GM19395 (cell line): ENCODE measurements around the gene SLC25A21.
A peak's percentile ranks its signal among the peaks of the same experiment; 100 is the strongest.

Experiments
- ATAC-seq: cut with Tn5 transposase; IDR thresholded peaks from one replicate; pipeline ENCODE4 v1.9.1; 2021; ENCODE audit warnings: mild to moderate bottlenecking, moderate library complexity; ENCODE audit not compliant: unreplicated experiment

Gene SLC25A21

DNA sequence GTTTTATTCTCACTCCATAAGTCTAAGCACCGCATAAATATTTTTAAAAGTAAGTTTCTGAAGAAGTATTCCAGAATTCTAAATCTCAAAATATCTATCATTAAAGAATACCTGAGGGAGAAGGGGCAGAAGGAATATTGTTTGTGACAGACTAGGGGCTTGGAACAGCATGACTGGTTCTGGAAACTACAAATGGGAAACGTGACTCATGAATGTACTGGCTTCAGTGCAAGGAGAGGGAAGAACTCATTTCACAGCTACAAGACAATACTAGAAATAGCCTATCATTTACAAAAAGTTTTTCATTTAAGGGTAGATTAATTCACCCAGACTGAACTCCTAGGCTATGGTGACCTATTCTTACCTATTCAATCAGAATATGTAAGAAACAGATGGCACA, 121.3 kb downstream of the SLC25A21 start:
- ATAC-seq, result no peak

DNA sequence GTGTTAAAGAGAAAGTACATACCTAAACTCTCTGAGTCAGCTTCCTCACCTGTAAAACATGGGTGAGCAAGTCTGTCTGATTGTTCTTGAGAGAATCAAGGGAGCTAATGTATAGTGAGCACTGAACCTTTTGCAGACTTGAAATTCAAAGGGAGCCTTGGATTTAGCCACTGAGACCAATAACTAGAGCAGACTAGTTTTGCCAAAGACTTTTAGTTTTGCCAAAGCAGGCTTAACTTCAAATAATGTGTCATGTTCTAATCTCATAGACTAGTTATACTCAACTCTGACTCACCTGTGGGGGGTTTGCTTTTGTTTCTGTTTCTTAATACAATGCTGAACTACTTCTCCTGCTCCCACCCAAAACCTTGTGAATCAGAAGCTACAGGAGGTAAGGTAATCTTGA, 123.7 kb downstream of the SLC25A21 start:
- ATAC-seq, result no peak

DNA sequence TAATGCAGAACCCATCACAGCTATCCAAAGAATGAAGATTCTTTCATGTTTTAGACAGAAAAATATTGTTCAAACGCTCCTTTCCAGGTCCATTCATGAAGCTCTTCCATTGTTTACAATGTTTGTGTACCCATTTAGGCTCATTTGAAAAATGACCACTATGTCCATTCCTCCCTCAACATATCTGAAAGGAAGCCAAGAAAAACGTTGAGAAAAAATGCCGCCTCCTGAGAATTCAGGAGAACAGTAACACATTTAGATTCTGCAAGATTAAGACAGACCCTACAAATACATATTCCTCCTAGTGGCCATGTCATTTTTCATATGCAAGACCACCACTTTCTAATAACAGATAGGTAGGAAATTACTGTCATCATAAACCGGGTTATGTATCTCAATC, 124.4 kb downstream of the SLC25A21 start:
- ATAC-seq, result no peak

DNA sequence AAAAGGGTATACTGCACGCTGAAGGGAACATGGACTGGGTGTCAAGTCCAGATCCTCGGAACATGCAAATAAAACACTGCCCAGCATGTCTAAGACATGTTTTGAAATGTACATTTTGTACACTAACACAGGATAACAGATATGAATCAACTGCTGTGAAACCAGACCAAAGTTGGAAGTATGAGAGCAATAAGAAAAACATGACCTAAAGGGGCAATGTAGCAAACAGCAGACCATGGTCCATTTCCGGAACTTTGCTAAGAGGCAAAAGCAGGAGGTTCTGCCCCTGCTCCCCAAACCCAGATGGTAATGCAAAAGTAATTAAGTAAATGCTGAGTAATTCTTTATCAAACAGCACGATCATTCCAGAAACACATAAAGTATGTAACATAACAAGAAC, 125.2 kb downstream of the SLC25A21 start:
- no peak for ATAC-seq

DNA sequence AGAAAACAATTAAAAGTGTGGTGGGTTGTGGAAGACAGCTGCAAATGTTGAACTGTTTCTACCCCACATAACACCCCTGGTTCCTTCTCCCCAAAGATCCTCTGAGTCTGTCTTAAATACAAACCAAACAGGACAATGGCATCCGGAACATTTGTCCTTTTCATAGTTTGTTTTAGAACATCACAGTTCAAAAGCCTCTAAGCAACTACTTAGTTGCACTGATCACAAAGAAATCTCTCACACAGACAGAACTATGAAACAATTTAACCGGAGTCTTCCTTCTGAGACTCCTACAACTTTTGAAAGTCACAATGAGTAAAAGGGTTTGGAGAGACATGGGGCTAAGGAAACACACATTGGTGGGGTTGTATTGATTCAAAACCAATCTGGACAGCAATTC, 125.6 kb downstream of the SLC25A21 start:
- no peak for ATAC-seq

DNA sequence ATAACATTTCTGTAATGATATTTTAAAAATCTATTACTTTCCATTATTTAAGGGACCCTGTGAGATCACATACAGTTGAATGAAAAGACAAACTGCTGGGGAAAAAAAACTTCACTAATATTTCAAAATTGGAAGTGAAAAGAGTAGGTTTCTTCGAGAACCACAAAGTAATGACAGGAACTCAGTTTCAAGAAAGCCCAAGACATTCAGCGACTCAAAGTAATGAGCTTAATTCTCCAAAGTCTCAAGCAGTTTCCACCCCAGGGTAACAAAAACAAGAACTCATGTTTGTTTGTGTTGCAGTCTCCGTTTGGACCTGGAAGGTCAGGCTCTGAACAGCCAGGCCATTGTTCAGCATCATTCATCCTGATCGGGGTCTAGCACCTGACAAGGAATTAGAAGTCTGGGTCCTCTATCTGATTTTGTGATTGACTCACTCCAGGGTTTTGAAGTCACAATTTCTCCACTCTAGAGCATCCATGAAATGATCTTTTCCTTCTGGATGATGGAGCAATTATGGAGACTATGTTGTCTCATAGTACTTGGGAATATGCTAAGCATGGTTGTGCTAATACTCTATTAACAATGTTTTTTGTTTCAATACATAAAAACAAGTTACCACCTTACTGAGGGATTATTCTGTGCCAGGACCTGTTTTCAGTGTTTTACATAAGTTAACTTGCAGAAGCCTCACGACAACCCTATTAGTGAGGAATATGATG, 126.9 kb downstream of the SLC25A21 start:
- ATAC-seq, result no peak

DNA sequence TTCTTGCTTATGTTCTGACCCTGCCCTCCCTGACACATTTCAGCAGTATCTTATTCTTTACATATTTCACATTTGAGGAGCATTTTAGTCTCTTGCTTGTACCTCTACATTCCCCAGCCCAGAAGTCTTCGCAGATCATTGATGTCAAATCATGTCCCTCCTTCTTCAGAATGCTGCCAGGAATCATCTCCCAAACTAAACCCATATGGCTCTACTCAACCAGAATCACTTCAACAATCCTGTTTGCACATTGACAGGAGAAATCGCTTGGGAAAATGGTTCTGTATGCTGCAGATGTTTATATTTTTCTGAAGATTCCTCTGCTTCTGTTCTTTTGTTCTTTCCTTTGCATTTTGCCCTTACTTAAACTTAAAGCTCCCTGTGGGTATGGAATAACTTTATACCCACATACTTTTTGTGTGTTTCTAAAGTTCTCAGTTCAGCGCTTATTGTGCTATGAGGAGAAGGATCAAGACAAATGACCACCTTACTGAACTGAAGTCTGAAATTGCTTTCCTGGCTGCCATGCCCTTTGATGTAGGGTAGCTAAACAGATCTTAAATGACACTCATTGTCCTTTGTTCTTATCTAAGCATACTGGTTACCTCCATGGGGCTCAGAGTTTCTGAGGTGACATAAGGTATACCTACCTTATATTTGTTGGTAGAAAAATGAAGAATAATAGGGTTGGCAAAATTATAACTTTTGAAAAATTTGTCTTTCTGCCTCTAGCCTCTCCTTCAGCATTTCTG, 134.6 kb downstream of the SLC25A21 start:
- ATAC-seq, result no peak

DNA sequence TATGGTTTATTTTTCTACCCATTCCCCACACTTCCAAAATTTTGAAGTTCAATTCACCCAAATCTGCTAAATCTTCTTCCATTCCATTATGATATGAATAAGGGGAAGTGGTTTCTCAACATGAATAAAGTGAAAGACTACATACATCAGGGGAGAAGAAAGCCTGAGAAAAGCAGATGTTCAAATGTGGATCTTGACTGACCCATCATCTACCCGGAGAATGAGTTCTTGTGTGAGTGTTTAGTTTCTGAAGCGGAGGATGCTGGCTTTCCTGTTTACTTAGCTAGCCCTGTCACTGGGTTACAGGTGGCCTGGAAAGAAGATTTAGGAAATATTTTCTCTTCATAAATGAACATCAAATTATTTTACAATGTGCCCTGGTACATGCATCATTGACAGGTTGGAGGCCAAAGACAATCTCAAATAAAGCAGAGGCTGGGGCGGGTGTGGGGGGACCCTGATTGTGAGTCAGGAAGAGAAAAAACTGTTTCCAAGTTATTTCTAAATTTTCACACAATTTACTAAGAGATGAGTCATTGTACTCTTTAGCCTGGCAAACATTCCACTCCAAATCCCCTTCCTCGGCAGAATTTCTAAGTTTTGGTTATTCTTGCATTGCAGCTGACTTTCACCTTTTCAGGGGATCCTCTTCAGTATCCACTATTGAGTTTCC, 135.6 kb downstream of the SLC25A21 start:
- ATAC-seq, result no peak

DNA sequence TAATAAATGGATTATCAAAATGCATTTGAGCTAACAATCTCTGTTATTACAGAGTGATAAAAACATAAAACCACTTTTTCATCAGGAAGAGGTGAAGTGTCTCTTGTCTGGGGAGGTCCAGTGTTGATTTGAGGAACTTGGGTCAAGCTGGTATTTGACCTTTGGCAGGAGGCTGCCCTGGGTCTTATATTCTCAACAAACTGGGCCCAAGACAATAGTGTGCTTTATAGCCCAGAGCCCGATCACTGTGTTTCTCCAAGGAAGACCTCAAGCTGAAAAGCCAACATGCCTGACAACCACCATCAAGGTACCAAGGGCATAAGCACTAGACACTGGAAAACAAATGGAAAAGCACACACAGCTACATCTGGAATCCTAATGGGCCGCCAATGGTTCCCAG, 137.0 kb downstream of the SLC25A21 start:
- ATAC-seq, result peak; percentile 13

DNA sequence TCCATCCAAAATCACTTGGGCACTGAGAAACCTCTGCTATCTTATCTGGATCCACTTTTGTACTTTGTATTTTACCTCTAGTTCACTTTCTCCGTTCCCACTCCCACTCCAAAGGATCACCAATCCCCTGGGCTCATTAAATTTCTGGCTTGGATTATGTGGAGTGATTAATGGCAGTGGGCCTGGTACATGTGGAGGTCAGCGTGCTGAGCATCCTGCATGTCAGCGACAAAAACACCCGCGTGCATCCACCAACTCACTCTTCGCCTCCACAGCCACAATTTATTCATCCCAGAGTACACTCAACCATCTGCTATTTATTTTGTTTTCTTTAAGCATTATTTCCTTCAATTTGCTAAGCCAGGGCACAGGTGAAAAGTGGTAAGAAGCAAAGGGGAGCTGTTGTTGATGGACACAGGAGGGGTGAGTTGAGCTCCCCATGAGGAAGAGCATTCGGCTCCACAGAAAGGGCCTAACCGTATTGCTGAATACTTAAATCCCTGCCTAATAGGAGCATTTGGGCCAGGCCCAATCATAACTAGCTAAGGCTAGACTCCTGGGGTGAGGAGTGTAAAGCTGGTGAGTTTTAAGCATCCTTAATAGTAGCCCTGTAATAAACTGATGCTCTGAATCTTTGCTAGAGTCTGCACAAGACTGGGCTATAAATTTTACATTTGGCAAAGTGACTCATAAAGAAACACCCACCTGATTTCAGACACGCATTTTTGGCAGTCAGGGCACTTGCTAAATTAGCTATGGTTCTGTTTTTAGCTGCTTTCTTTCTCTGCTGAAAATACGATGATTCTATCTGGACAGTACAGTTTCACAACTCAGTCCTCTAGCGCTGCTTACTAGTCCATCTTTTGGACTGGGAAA, 137.8 kb downstream of the SLC25A21 start:
- peak; percentile 68 for ATAC-seq

DNA sequence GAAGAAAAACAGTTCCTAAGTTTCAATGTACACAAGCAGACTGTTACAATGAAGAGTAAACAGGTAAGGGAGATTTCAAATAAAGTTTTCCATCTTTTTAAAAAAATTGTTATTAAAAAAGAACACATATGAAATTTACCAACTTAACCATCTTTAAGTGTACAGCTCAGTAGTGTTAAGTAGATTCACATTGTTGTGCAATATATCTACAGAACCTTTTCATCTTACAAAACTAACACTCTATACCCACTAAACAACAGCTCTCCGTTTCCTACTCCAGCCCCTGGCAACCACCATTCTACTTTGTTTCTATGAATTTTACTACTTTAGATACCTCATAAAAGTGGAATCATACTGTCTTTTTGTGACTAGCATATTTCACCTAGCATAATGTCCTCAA, 139.5 kb downstream of the SLC25A21 start:
- no peak for ATAC-seq

DNA sequence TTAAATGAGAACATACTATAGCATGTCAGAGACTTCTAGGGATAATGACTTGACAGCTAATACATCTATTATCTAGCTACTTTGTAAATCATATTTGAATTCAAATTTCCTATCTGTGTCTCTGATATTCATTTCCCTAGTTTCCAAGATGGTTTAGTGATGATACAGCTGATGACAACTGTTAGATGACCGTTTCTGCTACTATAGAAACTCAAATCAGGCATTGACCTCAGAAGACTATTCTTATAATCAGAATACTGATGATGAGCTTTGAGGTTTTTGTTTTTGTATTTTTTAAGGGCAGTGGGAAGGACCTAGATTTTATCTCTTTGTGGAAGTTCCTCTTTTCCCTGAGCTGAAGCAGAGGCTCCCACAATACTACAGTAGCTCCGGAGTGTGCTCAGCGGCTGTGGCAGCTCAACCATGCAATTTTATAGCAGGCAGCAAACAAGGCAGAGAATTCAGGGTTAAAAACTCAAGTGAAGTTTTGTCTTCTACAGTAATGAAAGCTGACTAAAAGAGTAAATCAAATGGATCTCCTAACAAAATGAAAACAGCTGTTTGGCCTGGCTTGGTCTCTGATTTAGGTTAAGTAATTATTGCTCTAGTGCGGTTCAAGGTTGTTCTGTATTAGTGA, 145.1 kb downstream of the SLC25A21 start:
- ATAC-seq, result no peak

DNA sequence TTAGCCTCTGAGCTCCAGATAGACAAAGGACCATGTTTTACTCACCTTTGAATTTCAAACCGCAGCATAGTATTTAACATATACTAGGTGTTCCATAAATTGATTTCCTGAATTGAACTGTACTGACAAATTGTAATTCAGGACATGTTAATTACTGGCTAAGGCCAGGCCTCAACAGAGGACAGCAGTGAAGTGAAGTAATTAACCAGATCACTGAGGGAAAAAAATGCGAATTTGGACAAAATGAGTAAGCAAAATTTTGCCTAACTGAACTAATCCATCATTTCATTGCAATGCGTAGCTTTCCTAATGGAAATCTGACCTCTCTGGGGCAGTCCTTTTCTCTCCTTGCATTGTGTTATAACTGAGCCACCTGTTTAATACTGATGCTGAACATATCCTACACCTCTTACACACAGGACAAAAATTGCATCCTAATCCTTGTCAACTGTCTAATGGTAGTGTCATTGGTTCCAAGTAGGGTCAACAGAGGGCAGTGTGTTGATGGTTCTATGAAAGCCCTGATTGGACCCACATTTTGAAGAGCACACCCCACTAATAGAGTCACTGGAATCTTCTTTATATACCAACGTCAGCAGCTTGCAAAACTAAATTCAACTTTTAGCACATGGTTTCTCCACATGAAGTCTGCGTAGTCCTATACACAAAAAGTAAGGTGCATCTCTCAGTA, 148.4 kb downstream of the SLC25A21 start:
- ATAC-seq, result no peak

DNA sequence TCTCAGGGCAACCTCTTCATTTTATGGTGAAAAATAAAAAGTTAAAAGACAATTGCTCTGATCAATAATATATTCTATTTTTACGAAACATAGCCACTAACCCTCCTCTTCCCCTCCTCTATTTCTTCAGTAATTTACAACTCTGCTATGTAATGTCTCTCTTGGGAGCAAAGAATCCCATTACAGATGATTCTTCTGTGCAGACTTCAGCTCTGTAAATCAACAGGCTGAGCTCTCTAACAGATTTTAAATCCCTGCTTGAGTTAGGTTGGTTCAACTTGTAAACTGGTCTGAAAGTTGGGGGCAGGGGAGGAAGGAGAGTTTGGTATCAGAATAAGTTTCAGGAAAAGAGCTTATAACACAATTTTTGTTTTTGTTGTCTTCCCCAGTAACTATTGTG, 151.0 kb downstream of the SLC25A21 start:
- no peak for ATAC-seq

DNA sequence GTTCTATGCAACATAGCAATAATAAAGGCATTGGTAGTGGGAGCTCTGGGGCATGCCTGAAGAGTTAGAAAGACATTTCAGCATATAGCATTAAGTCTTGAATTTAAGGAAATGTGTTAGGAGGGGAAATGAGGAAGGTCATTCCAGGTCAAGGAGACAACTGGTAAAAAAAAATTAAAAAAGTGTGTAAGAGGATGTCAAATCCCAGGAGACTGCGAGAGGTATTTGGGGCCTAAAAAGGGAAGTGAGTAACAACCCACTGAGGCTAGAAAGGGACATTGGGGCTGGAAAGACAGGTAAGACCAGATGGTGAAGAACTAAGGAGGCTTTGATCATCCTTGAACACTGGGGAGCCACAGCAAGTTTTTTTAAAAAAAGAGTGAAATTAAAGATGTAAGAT, 152.9 kb downstream of the SLC25A21 start:
- ATAC-seq, result no peak

DNA sequence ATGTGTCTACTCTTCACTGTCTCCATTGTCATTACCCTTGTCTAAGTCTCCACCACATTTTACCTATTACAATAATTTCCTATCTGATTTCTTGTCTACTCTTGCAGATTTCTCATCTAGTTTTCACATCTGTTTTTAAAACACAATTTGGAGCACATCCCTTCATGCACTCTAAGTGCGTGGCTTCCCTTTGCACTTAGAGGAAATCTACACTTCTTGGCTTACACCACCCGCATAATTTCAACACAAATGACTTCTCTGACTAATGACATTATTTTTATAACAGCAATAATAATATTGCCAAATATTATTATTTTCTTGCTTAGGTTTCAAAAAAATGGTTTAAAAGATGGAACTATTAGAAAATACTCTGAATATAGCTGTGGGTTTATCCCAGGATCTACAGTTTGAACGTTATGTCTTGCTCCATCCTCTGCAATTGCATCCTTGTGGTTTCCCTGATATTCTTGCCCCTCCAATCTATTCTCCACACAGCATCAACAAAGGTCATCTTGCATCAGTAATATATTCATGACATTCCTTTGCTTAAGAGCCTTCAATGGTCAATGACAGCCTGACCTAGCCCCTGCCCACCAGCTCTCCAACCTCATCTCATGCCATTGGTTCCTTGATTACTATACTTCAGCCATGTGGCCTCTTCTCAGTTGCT, 153.7 kb downstream of the SLC25A21 start:
- no peak for ATAC-seq

DNA sequence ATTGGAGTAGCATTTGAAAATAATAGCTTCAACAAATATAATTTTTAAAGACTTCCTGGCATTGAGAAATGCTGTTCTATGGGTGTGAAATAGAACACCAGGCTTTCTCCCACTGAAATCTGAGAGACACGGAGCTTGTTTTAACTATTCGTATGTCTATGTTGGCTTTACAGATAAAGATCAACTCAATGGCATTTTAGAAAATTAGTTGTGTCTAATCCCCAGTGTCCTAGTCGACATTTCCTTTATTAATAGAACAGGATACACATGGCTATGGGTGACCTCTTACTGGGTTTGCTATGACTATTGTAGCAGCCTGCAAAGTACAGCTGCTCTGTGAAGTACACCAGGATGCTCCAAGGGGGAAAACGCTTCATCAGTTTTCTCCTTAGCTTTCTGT, 159.3 kb downstream of the SLC25A21 start:
- ATAC-seq, result no peak

DNA sequence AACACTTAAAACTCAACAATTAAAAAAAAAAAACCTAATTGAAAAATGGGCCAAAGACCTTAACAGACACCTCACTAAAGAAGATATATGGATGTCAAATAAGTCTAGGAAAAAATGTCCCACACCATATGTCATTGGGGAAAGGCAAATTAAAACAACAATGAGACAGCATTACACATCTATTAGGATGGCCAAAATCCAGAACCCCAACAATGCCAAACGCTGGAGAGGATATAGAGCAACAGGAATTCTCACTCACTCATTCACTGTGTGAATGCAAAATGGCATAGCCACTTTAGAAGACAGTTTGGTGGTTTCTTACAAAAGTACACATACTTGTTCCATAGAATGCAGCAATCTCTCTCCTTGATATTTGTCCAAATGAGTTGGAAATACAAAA, 173.7 kb downstream of the SLC25A21 start:
- ATAC-seq, result no peak

DNA sequence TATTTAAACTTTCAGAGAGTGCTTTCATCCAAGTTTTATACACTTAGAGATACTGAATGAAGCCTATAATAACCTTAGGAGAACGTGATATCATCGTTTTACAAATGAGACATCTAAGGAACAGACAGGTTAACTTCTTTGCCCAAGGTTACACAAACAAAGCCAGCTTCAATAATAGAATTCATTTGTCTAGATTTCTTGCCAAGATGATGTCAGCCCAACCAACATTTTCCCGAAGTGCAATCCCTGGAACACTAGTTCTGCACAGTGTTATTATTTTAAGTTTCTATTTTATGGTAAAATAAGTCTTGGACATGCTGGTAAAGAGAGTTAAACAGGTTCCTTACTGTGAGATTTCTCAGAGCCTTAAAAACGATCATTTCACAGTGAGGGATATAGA, 174.6 kb downstream of the SLC25A21 start:
- no peak for ATAC-seq
